Smooth muscle cell of trachea (primary cell): ENCODE results near the gene APAF1. TPM values are rescaled to one million over a fixed set of nuclear protein-coding genes. Genes with fewer than 3 reads are reported as not detected.

Experiments used
- total RNA-seq: library from RNA; depleted of rRNA; stranded (reverse); fragments of >200 nt; gene quantifications from 2 replicates; pipeline ENCODE4 v1.2.1, GENCODE V29; 2014

APAF1 gene, protein sequence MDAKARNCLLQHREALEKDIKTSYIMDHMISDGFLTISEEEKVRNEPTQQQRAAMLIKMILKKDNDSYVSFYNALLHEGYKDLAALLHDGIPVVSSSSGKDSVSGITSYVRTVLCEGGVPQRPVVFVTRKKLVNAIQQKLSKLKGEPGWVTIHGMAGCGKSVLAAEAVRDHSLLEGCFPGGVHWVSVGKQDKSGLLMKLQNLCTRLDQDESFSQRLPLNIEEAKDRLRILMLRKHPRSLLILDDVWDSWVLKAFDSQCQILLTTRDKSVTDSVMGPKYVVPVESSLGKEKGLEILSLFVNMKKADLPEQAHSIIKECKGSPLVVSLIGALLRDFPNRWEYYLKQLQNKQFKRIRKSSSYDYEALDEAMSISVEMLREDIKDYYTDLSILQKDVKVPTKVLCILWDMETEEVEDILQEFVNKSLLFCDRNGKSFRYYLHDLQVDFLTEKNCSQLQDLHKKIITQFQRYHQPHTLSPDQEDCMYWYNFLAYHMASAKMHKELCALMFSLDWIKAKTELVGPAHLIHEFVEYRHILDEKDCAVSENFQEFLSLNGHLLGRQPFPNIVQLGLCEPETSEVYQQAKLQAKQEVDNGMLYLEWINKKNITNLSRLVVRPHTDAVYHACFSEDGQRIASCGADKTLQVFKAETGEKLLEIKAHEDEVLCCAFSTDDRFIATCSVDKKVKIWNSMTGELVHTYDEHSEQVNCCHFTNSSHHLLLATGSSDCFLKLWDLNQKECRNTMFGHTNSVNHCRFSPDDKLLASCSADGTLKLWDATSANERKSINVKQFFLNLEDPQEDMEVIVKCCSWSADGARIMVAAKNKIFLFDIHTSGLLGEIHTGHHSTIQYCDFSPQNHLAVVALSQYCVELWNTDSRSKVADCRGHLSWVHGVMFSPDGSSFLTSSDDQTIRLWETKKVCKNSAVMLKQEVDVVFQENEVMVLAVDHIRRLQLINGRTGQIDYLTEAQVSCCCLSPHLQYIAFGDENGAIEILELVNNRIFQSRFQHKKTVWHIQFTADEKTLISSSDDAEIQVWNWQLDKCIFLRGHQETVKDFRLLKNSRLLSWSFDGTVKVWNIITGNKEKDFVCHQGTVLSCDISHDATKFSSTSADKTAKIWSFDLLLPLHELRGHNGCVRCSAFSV (N-terminal part only)
- 21.2 and 30.3 TPM in 2 replicates for total RNA-seq

GRCh38 chr12:98644712-98645571 is at the start of gene APAF1, which contains the start of gene IKBIP:
Gene APAF1 (plus strand): TSS chr12:98645290. CDS start chr12:98648360, 3,070 bp downstream.
Gene IKBIP (minus strand): TSS chr12:98644788. CDS start chr12:98644701, 87 bp downstream.

Other genes with a start within 250 kb of the APAF1 start
- gene TMPO, start 129.7 kb upstream of the APAF1 start, total RNA-seq, result 33.7 and 157 TPM in 2 replicates
- gene SLC25A3, start 51.6 kb upstream of the APAF1 start, total RNA-seq, result 630 and 928 TPM in 2 replicates
- 54.4 and 70.5 TPM in 2 replicates for gene IKBIP, start 502 bp upstream of the APAF1 start, total RNA-seq